HCT116 (cell line): ENCODE measurements around the gene CRISPLD2. TPM values are rescaled to one million over a fixed set of nuclear protein-coding genes. Genes with fewer than 3 reads are reported as not detected.

Source experiments
- ATAC-seq: fragments of 200-7000 bp; cut with Tn5 transposase; 2 replicates; pipeline ENCODE4 v1.9.1; 2020; ENCODE audit warnings: mild to moderate bottlenecking, moderate library complexity
- BruUV-seq: library from RNA; stranded (reverse); fragments of 400-500 nt; replicated peaks from 2 replicates; lab custom pipeline; 2021; lab: Mats Ljungman, UMichigan
- CTCF ChIA-PET: fragments of 300-600 bp; sonication (Branson Sonifier 250); formaldehyde crosslinking; loops from one replicate; lab custom pipeline; 2021; ENCODE audit warnings: antibody characterized with exemption; lab: Charles Lee
- POLR2A ChIA-PET: fragments of 300-600, 350-600 bp; sonication (Branson Sonifier 250); formaldehyde crosslinking; loops from one replicate; lab custom pipeline; 2021; ENCODE audit warnings: antibody characterized with exemption; lab: Charles Lee
- RAD21 ChIA-PET, 2 experiments: fragments of 300-600 bp; sonication (Branson Sonifier 250); formaldehyde crosslinking; loops; one replicate each; lab custom pipeline; 2023; ENCODE audit warnings: low total read pairs in 2 of 2; ENCODE audit not compliant: uncharacterized antibody in 2 of 2, unreplicated experiment in 2 of 2, low non-redundant PET in 1 of 2; lab: Charles Lee
- DNase-seq: peaks from one replicate; pipeline ENCODE4 v3.0.0-alpha.2; 2010; ENCODE audit warnings: low read depth, low spot score
- H2AFZ ChIP-seq: fragments of 200-600 bp; shearing (Covaris generic), sonication (generic); 2 replicates; pipeline ENCODE4 v1.6.1; 2017; ENCODE audit warnings: low read depth, mixed run types, mixed read lengths, antibody characterized with exemption, low read length; ENCODE audit not compliant: poor library complexity, severe bottlenecking
- H3K27ac ChIP-seq: 2 replicates; pipeline ENCODE4 v1.5.1; 2012; ENCODE audit warnings: low read depth, low read length
- H3K27me3 ChIP-seq: fragments of 200-600 bp; sonication (generic); 2 replicates; pipeline ENCODE4 v1.6.1; 2016; ENCODE audit warnings: mixed run types, low read length, mixed read lengths; ENCODE audit not compliant: insufficient read depth
- H3K36me3 ChIP-seq, 2 experiments: fragments of 200-500 bp in 1 of 2; fragments of 200-600 bp in 1 of 2; sonication (Bioruptor generic) in 1 of 2; sonication (generic) in 1 of 2; 2 replicates each; pipeline versions ENCODE4 v1.5.1 to v1.6.1; 2014 to 2016; ENCODE audit warnings: low read length in 2 of 2, inconsistent platforms in 1 of 2, mixed read lengths in 1 of 2, mixed run types in 1 of 2; ENCODE audit not compliant: insufficient read depth in 2 of 2, control insufficient read depth in 1 of 2
- H3K4me1 ChIP-seq, 2 experiments: fragments of 200-600 bp in 1 of 2; sonication (generic) in 1 of 2; 2 replicates each; pipeline versions ENCODE4 v1.5.1 to v1.6.1; 2012 to 2017; ENCODE audit warnings: low read length in 2 of 2, inconsistent platforms in 1 of 2, mild to moderate bottlenecking in 1 of 2, mixed read lengths in 1 of 2, mixed run types in 1 of 2, moderate library complexity in 1 of 2; ENCODE audit not compliant: insufficient read depth in 2 of 2, control insufficient read depth in 1 of 2
- H3K4me2 ChIP-seq: fragments of 200-600 bp; sonication (generic); 2 replicates; pipeline ENCODE4 v1.6.1; 2017; ENCODE audit warnings: mixed run types, low read length, mixed read lengths
- H3K4me3 ChIP-seq, 2 experiments: fragments of 200-600 bp in 1 of 2; sonication (generic) in 1 of 2; replicated peaks in 1 of 2; 2 replicates each; pipeline ENCODE4 v1.5.1; 2011 to 2016; ENCODE audit warnings: low read length in 2 of 2, control low read depth in 1 of 2, low read depth in 1 of 2, mild to moderate bottlenecking in 1 of 2, mixed read lengths in 1 of 2, mixed run types in 1 of 2
- H3K79me2 ChIP-seq: fragments of 200-600 bp; sonication (generic); 2 replicates; pipeline ENCODE4 v1.6.1; 2017; ENCODE audit warnings: mild to moderate bottlenecking, mixed run types, low read length, moderate library complexity, mixed read lengths; ENCODE audit not compliant: insufficient read depth
- H3K9ac ChIP-seq: fragments of 200-600 bp; sonication (generic); 2 replicates; pipeline ENCODE4 v1.6.1; 2016; ENCODE audit warnings: low read length, mixed read lengths
- H3K9me2 ChIP-seq: fragments of 200-600 bp; sonication (generic), shearing (Covaris generic); 2 replicates; pipeline ENCODE4 v1.6.1; 2017; ENCODE audit warnings: mixed run types, mild to moderate bottlenecking, moderate library complexity; ENCODE audit not compliant: insufficient read depth
- H3K9me3 ChIP-seq, 2 experiments: fragments of 200-500 bp in 1 of 2; fragments of 200-600 bp in 1 of 2; sonication (Bioruptor generic) in 1 of 2; sonication (generic) in 1 of 2; 2 replicates each; pipeline ENCODE4 v1.6.1; 2014 to 2017; ENCODE audit warnings: low read length in 2 of 2, mixed read lengths in 2 of 2, inconsistent platforms in 1 of 2, low read depth in 1 of 2, mild to moderate bottlenecking in 1 of 2, mixed run types in 1 of 2, moderate library complexity in 1 of 2; ENCODE audit not compliant: control insufficient read depth in 1 of 2, insufficient read depth in 1 of 2
- H4K20me1 ChIP-seq: fragments of 200-600 bp; sonication (generic), shearing (Covaris generic); 2 replicates; pipeline ENCODE4 v1.6.1; 2017; ENCODE audit warnings: mixed run types, mild to moderate bottlenecking, moderate library complexity; ENCODE audit not compliant: insufficient read depth
- CEBPB ChIP-seq: IDR thresholded peaks from 2 replicates; pipeline ENCODE4 v1.6.1; 2012; ENCODE audit warnings: low read depth
- ELF1 ChIP-seq: IDR thresholded peaks from 2 replicates; pipeline ENCODE4 v1.6.1; 2012; ENCODE audit warnings: low read depth, borderline replicate concordance
- EZH2 ChIP-seq: fragments of 200-600 bp; sonication (generic); IDR thresholded peaks from 2 replicates; pipeline ENCODE4 v1.6.1; 2017; ENCODE audit warnings: antibody characterized with exemption, mixed run types
- FOSL1 ChIP-seq: IDR thresholded peaks from 2 replicates; pipeline ENCODE4 v1.6.1; 2012; ENCODE audit warnings: low read depth
- JUND ChIP-seq: IDR thresholded peaks from 2 replicates; pipeline ENCODE4 v1.6.1; 2012
- POLR2A ChIP-seq: IDR thresholded peaks from 2 replicates; pipeline ENCODE4 v1.7.0; 2011; ENCODE audit warnings: borderline replicate concordance; ENCODE audit not compliant: insufficient read depth, insufficient read length; ENCODE audit errors: extremely low read depth
- RAD21 ChIP-seq: IDR thresholded peaks from 2 replicates; pipeline ENCODE4 v1.6.1; 2012; ENCODE audit warnings: low read depth, mild to moderate bottlenecking
- SP1 ChIP-seq: IDR thresholded peaks from 2 replicates; pipeline ENCODE4 v1.6.1; 2012; ENCODE audit warnings: low read depth
- TCF7L2 ChIP-seq: IDR thresholded peaks from 2 replicates; pipeline ENCODE4 v1.7.0; 2011; ENCODE audit warnings: borderline replicate concordance, inconsistent platforms; ENCODE audit not compliant: insufficient read depth, insufficient read length; ENCODE audit errors: extremely low read depth
- YY1 ChIP-seq: IDR thresholded peaks from 2 replicates; pipeline ENCODE4 v1.6.1; 2011; ENCODE audit warnings: low read length, low read depth, moderate library complexity, mild to moderate bottlenecking; ENCODE audit not compliant: insufficient replicate concordance; ENCODE audit errors: extremely low read depth
- ZFX ChIP-seq: fragments of 450-650 bp; IDR thresholded peaks from 2 replicates; pipeline ENCODE4 v1.6.1; 2017
- ZNF274 ChIP-seq: fragments of 200-500 bp; sonication (Bioruptor generic); IDR thresholded peaks from 2 replicates; pipeline ENCODE4 v1.6.1; 2014; ENCODE audit warnings: mild to moderate bottlenecking, low read depth, low read length, inconsistent platforms
- intact Hi-C: fragments of 100-400 bp; cut with micrococcal nuclease; formaldehyde crosslinking; loops from 2 replicates; pipeline ENCODE4 v1.10.0; 2022
- total RNA-seq: library from RNA; stranded (reverse); gene quantifications from one replicate; pipeline ENCODE4 v1.2.1, GENCODE V29; 2021; ENCODE audit not compliant: unreplicated experiment
- TF ChIP-seq, protein P1 (sequence below), 3 experiments: fragments of 200-600 bp in 1 of 3; sonication (generic) in 1 of 3; IDR thresholded peaks in 2 of 3; conservative IDR thresholded peaks in 1 of 3; 2 replicates each; pipeline ENCODE4 v1.5.1; 2012 to 2017; ENCODE audit warnings: low read depth in 2 of 3, low read length in 2 of 3, antibody characterized with exemption in 1 of 3, borderline replicate concordance in 1 of 3, control low read depth in 1 of 3, mild to moderate bottlenecking in 1 of 3, mixed read lengths in 1 of 3, mixed run types in 1 of 3, moderate library complexity in 1 of 3; ENCODE audit not compliant: insufficient read depth in 1 of 3
- TF ChIP-seq, protein P2 (sequence below): IDR thresholded peaks from 2 replicates; pipeline ENCODE4 v1.6.1; 2012

The CRISPLD2 gene
- total RNA-seq, 1 experiment from 2014 or later: 4.6 TPM

DNA sequence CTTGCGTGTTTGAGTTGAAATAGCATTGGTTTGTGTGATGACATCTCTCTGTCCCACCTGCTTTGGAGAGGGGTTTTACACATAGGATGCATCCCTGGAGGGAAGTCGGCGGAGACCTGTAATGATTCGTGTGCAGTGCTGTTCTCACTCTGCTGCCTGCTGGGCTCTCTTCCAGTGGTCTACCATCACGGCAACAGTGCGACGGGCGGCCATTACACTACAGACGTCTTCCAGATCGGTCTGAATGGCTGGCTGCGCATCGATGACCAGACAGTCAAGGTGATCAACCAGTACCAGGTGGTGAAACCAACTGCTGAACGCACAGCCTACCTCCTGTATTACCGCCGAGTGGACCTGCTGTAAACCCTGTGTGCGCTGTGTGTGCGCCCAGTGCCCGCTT lies 41.1 kb upstream of the CRISPLD2 start:
- no peaks in the 10 kb centered on the region for H3K27me3 ChIP-seq
- no peak overlapping the region for H2AFZ ChIP-seq
- DNase-seq (no peak), ATAC-seq (no peak)
- no peaks in the 10 kb centered on the region for H3K9me2 ChIP-seq
- RAD21 ChIA-PET: no interaction called here
- peaks cover 6% of the 10 kb centered on the region; the same call in 1 of the 2 replicates for H3K79me2 ChIP-seq
- H3K27ac ChIP-seq: no peak overlapping the region
- CTCF ChIA-PET: no interaction called here
- no peaks in the 10 kb centered on the region for H3K9me3 ChIP-seq
- intact Hi-C loops: no loop called here
- no peak for TF ChIP-seq RAD21
- TF ChIP-seq ZNF274: no peak
- TF ChIP-seq ELF1: no peak
- TF ChIP-seq ZFX: no peak
- no peak for TF ChIP-seq JUND
- TF ChIP-seq, protein P1, sequence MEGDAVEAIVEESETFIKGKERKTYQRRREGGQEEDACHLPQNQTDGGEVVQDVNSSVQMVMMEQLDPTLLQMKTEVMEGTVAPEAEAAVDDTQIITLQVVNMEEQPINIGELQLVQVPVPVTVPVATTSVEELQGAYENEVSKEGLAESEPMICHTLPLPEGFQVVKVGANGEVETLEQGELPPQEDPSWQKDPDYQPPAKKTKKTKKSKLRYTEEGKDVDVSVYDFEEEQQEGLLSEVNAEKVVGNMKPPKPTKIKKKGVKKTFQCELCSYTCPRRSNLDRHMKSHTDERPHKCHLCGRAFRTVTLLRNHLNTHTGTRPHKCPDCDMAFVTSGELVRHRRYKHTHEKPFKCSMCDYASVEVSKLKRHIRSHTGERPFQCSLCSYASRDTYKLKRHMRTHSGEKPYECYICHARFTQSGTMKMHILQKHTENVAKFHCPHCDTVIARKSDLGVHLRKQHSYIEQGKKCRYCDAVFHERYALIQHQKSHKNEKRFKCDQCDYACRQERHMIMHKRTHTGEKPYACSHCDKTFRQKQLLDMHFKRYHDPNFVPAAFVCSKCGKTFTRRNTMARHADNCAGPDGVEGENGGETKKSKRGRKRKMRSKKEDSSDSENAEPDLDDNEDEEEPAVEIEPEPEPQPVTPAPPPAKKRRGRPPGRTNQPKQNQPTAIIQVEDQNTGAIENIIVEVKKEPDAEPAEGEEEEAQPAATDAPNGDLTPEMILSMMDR (IDR thresholded peaks at IDR 0.05 in 2 of 3, conservative IDR thresholded peaks at IDR 0.05 in 1 of 3; ENCODE audit: borderline replicate concordance in 1 of 3, insufficient read depth in 1 of 3, low read depth in 2 of 3, low read length in 2 of 3): no peak
- TF ChIP-seq TCF7L2: no peak
- no peak for TF ChIP-seq CEBPB
- TF ChIP-seq, protein P2, sequence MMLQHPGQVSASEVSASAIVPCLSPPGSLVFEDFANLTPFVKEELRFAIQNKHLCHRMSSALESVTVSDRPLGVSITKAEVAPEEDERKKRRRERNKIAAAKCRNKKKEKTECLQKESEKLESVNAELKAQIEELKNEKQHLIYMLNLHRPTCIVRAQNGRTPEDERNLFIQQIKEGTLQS: no peak
- TF ChIP-seq POLR2A: no peak
- no peak for TF ChIP-seq EZH2
- TF ChIP-seq SP1: no peak
- TF ChIP-seq YY1: no peak
- TF ChIP-seq FOSL1: no peak
- H3K9ac ChIP-seq: no peak overlapping the region
- no peaks in the 10 kb centered on the region for H3K4me1 ChIP-seq
- peaks cover 37 to 56% of the 10 kb centered on the region in 2 experiments for H3K36me3 ChIP-seq
- H3K4me2 ChIP-seq: no peak overlapping the region
- H3K4me3 ChIP-seq: no peak overlapping the region
- BruUV-seq: no TSS peak
- POLR2A ChIA-PET: no interaction called here
- H4K20me1 ChIP-seq: no peaks in the 10 kb centered on the region
